ENCODE data around the gene C1orf159.

DNA sequence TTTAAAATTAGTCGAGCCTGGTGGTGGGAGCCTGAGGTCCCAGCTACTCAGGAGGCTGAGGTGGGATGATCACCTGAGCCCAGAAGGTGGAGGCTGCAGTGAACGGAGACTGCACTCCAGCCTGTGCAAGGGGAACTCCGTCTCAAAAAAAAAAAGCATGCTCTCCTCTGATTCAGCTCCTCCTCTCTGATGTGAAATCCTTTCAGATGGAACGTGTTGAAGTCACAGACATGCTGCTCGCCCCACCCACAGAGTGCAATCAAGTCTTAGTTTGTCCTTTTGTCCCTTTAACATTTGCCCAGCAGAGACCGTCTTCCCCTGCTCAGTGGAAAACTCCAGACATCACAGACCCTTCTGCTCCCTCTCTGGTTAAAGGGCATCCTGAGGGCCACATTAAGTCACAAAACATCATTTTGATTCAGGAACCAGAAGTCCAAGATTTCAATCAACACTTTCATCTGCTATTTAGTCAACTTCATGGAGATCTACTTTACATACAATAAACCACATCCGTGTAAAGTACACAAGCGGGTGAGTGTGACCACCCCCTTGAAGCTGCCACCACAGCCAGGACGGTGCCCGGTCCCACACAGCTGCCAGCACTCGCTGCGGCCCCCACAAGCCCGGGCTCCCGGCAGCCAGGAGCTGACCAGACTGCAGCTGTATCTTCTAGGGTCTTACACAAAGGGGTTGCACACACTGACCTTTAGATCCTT is 22.8 kb downstream of the C1orf159 start:
- TF ChIP-seq, protein P1, sequence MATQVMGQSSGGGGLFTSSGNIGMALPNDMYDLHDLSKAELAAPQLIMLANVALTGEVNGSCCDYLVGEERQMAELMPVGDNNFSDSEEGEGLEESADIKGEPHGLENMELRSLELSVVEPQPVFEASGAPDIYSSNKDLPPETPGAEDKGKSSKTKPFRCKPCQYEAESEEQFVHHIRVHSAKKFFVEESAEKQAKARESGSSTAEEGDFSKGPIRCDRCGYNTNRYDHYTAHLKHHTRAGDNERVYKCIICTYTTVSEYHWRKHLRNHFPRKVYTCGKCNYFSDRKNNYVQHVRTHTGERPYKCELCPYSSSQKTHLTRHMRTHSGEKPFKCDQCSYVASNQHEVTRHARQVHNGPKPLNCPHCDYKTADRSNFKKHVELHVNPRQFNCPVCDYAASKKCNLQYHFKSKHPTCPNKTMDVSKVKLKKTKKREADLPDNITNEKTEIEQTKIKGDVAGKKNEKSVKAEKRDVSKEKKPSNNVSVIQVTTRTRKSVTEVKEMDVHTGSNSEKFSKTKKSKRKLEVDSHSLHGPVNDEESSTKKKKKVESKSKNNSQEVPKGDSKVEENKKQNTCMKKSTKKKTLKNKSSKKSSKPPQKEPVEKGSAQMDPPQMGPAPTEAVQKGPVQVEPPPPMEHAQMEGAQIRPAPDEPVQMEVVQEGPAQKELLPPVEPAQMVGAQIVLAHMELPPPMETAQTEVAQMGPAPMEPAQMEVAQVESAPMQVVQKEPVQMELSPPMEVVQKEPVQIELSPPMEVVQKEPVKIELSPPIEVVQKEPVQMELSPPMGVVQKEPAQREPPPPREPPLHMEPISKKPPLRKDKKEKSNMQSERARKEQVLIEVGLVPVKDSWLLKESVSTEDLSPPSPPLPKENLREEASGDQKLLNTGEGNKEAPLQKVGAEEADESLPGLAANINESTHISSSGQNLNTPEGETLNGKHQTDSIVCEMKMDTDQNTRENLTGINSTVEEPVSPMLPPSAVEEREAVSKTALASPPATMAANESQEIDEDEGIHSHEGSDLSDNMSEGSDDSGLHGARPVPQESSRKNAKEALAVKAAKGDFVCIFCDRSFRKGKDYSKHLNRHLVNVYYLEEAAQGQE (IDR thresholded peaks at IDR 0.05; ENCODE audit: low read depth), result no peak
- TF ChIP-seq RAD21 (IDR thresholded peaks at IDR 0.05; ENCODE audit: low read depth) (no peak), NFIC (IDR thresholded peaks at IDR 0.05) (no peak), TAF1 (IDR thresholded peaks at IDR 0.05; ENCODE audit: low read depth) (no peak), CEBPB (IDR thresholded peaks at IDR 0.05) (no peak), CREB1 (IDR thresholded peaks at IDR 0.05; ENCODE audit: low read depth) (no peak), YY1 (IDR thresholded peaks at IDR 0.05; ENCODE audit: low read depth) (no peak), EP300 (IDR thresholded peaks at IDR 0.05; ENCODE audit: borderline replicate concordance) (no peak)

All from Ishikawa (cell line).